HepG2 (cell line): ENCODE data around the gene AJUBA. TPM values are rescaled to one million over a fixed set of nuclear protein-coding genes. Genes with fewer than 3 reads are reported as not detected.

Experiments
- ATF7-NPFF ChIP-seq: sonication (generic); formaldehyde crosslinking; IDR thresholded peaks from 2 replicates; pipeline ENCODE4 v1.8.1; 2023; ENCODE audit warnings: mild to moderate bottlenecking, low read depth, missing genetic modification reagents, moderate library complexity
- CEBPB ChIP-seq: IDR thresholded peaks from 2 replicates; pipeline ENCODE4 v1.6.1; 2011; ENCODE audit warnings: low read depth, low read length, improper control_type of control experiment, borderline replicate concordance
- EZH2 ChIP-seq: conservative IDR thresholded peaks from 2 replicates; pipeline ENCODE4 v1.6.1; 2012; ENCODE audit warnings: mild to moderate bottlenecking, low read depth, low read length, moderate library complexity
- FOXA3 ChIP-seq: IDR thresholded peaks from 2 replicates; pipeline ENCODE4 v1.6.1; 2016; ENCODE audit warnings: missing genetic modification reagents, missing compliant biosample characterization
- KIAA2018 ChIP-seq: sonication (generic); formaldehyde crosslinking; IDR thresholded peaks from 2 replicates; pipeline ENCODE4 v1.5.0; 2020; ENCODE audit warnings: mild to moderate bottlenecking, missing genetic modification reagents, borderline replicate concordance
- PCBP2 ChIP-seq: fragments of 200-400 bp; formaldehyde crosslinking; optimal IDR thresholded peaks from 2 replicates; pipeline ENCODE3; 2018; ENCODE audit warnings: low read length, low read depth; ENCODE audit not compliant: poor library complexity, severe bottlenecking
- PHF8 ChIP-seq: sonication (generic); formaldehyde crosslinking; IDR thresholded peaks from 2 replicates; pipeline ENCODE4 v1.5.0; 2020; ENCODE audit warnings: missing genetic modification reagents
- REXO4 ChIP-seq: sonication (generic); formaldehyde crosslinking; IDR thresholded peaks from 2 replicates; pipeline ENCODE4 v1.8.0; 2022; ENCODE audit warnings: missing genetic modification reagents, mild to moderate bottlenecking, borderline replicate concordance
- SMAD9 ChIP-seq: sonication (generic); formaldehyde crosslinking; IDR thresholded peaks from 2 replicates; pipeline ENCODE4 v1.5.1; 2020; ENCODE audit warnings: mild to moderate bottlenecking, missing genetic modification reagents
- SMYD3 ChIP-seq: sonication (generic); formaldehyde crosslinking; IDR thresholded peaks from 2 replicates; pipeline ENCODE4 v1.8.1; 2023; ENCODE audit warnings: mild to moderate bottlenecking, missing genetic modification reagents
- U2AF2 ChIP-seq: fragments of 200-400 bp; formaldehyde crosslinking; IDR thresholded peaks from 2 replicates; pipeline ENCODE4 v1.6.1; 2017; ENCODE audit warnings: low read depth, mild to moderate bottlenecking, low read length
- ZNF660 ChIP-seq: sonication (generic); formaldehyde crosslinking; IDR thresholded peaks from 2 replicates; pipeline ENCODE4 v1.5.1; 2020; ENCODE audit warnings: mild to moderate bottlenecking, low read depth, missing genetic modification reagents, borderline replicate concordance
- ZNF709 ChIP-seq: sonication (generic); formaldehyde crosslinking; IDR thresholded peaks from 2 replicates; pipeline ENCODE4 v1.5.0; 2020; ENCODE audit warnings: mild to moderate bottlenecking, missing genetic modification reagents
- ZSCAN9 ChIP-seq: IDR thresholded peaks from 2 replicates; pipeline ENCODE4 v1.6.1; 2016; ENCODE audit warnings: borderline replicate concordance
- polyA plus RNA-seq, 8 experiments: library from polyadenylated mRNA; depleted of rRNA in 3 of 8; stranded (reverse) in 7 of 8; unstranded in 1 of 8; fragments of >200 nt; fragmentation: Illumina TruSeq in 4 of 8; extraction: Trizol in 4 of 8; gene quantifications; 2 replicates each; pipeline versions ENCODE4 v1.2.1 to v1.2.3, GENCODE V29; 2011 to 2016; ENCODE audit warnings: low read depth in 4 of 8, missing spikeins in 1 of 8, mixed read lengths in 1 of 8; ENCODE audit not compliant: insufficient read depth in 1 of 8
- total RNA-seq, 5 experiments: library from RNA; depleted of rRNA; stranded (reverse); fragments of >200 nt; fragmentation: Illumina TruSeq; extraction: Trizol; gene quantifications; 2 replicates each; pipeline ENCODE4 v1.2.3, GENCODE V29; 2016; ENCODE audit warnings: low read depth in 1 of 5
- TF ChIP-seq, protein P1 (sequence below): sonication (generic); formaldehyde crosslinking; IDR thresholded peaks from 2 replicates; pipeline ENCODE4 v1.8.1; 2023; ENCODE audit warnings: missing genetic modification reagents, mild to moderate bottlenecking, borderline replicate concordance

Gene AJUBA
- total and polyA plus RNA-seq, 2 of the 13 experiments (the other 11 are each of a cell fraction or from before 2014, with no cell fraction given): 157 to 241 TPM

DNA sequence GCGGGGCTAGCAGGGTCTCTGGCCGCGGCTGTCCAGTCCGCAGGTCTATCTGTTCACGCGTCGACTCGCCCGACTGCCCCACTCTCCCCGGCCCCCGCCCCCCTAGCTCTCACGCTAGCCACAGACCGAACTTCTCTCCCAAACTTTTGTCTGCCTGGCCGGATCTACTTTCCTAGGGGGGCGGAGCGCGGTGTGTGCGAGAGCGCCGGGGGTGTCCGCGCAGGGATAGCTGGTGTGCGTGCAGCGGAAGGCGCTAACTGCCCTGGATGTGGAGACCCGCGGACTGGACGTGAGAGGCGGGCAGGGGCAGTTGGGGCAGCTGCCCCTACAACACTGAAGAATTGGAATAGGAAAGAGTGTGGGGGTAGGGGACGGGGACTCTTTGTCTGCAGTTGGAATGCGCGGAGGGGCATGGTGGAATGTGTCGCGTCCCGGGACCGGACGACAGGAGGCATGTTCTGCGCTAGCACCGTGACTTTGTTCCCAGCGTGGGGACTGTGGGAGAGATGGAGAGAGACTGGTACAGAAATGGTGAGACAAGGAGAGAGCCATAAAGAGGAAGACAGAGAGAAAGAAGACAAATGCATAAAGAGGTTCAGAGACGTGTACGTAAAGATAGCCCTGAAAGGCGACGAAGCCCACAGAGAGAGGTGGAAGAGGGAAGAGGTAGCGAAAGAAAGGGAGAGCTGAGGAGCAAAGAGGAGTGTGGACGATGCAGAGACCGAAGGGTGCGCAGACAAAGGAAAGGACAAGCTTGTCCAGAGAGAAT is at the start of gene AJUBA (continued):
- TF ChIP-seq ZNF709 (CRISPR knock-in tag) (no peak), U2AF2 (peak; percentile 96), REXO4 (CRISPR knock-in tag) (no peak), ZSCAN9 (CRISPR knock-in tag) (peak; percentile 94), SMYD3 (CRISPR knock-in tag) (no peak), FOXA3 (CRISPR knock-in tag) (peak; percentile 77), ATF7-NPFF (peak; percentile 91), EZH2 (no peak), ZNF660 (no peak; the same call in 1 of the 2 replicates), KIAA2018 (CRISPR knock-in tag) (no peak), SMAD9 (CRISPR knock-in tag) (peak; percentile 97), CEBPB (no peak), PCBP2 (peak; percentile 47), PHF8 (CRISPR knock-in tag) (peak; percentile 89)
- TF ChIP-seq, protein P1, sequence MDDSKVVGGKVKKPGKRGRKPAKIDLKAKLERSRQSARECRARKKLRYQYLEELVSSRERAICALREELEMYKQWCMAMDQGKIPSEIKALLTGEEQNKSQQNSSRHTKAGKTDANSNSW (CRISPR knock-in tag): peak; percentile 88; the same call in 1 of the 2 replicates
